ENCODE data around the gene NOSTRIN.

DNA sequence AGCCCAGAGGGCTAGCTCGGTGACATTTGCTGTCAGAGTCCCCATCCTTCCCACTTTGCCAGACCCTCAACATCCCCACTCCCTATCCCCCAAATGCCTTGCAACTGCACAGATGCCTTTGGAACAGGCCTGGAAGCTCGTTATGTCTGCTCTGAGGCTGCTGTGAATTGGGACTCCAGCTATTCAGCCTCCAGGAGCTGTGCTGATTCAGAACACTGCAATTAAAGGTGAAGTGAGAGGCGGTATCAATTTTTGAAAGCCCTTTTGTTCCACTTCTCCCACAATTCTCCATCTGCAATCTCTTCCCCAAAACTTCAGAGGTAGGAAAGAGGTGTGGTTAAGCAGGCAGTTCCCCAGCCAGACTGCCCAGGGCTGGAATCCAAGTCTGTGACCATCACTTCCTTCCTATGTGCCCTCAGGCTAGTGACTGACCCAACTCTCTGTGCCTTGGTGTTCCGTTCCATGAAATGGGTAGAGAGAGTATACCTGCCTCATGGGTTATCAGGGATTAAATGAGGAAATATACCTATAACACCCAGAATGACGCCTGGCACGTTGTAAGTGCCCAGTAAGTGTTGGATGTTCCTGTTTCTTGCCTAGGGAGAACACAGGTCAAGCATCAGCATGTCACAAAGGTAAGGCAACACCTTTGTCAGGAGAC, 17.5 kb downstream of the NOSTRIN start:
- TF ChIP-seq, protein P1, sequence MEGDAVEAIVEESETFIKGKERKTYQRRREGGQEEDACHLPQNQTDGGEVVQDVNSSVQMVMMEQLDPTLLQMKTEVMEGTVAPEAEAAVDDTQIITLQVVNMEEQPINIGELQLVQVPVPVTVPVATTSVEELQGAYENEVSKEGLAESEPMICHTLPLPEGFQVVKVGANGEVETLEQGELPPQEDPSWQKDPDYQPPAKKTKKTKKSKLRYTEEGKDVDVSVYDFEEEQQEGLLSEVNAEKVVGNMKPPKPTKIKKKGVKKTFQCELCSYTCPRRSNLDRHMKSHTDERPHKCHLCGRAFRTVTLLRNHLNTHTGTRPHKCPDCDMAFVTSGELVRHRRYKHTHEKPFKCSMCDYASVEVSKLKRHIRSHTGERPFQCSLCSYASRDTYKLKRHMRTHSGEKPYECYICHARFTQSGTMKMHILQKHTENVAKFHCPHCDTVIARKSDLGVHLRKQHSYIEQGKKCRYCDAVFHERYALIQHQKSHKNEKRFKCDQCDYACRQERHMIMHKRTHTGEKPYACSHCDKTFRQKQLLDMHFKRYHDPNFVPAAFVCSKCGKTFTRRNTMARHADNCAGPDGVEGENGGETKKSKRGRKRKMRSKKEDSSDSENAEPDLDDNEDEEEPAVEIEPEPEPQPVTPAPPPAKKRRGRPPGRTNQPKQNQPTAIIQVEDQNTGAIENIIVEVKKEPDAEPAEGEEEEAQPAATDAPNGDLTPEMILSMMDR (IDR thresholded peaks at IDR 0.05; ENCODE audit: low read length): no peak
- TF ChIP-seq EZH2 (optimal IDR thresholded peaks at IDR 0.05; ENCODE audit: low read depth, low read length): no peak
- TF ChIP-seq EZH2phosphoT487 (IDR thresholded peaks at IDR 0.05; ENCODE audit: low read length): no peak

All from MM.1S (cell line).